GM21723 (cell line): ENCODE data around the gene ACADSB.

Experiments
- ATAC-seq: cut with Tn5 transposase; IDR thresholded peaks from one replicate; pipeline ENCODE4 v1.9.1; 2021; ENCODE audit warnings: mild to moderate bottlenecking, moderate library complexity; ENCODE audit not compliant: unreplicated experiment

Gene ACADSB

GRCh38 chr10:123093489-123093888 is 84.7 kb downstream of the ACADSB start:
- no peak for ATAC-seq

DNA sequence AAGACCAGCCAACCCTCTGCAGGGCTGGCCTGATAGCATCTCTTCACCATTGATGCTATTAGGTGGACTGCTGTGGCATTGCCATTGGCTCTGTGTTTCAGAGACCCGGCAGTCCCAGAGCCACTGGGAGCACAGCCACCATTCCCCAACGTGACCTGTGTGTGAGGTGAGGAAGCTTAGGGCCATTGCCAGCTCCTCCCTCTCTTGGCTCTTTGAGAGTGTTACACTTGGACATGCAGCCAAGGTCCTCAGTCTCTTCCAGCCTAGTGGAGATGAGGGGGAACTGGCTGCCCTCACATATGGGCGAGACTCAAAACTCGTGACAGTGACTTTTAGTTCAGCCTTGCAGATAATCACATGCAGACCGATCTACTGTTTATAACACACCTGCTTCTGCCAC is 87.6 kb downstream of the ACADSB start:
- no peak for ATAC-seq

DNA sequence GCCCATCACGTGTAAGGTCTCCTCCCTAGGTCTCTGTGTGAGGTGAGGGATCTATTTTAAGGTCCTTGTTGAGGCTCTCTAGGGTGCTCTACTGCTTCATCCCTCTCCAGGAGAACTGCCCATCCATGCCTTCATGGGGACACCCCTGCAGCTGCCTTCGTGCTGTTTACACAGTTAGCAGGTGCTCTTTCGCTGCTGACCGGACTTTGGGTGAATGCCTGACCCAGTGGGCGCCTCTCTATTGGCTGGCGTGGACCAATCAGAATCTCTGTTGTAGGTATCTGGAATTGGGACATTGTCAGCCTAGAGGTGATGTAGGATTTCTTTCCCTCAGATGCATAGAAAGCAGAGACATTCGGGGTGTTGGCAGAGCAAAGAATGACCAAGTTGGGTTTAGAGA is 88.2 kb downstream of the ACADSB start:
- ATAC-seq: no peak

DNA sequence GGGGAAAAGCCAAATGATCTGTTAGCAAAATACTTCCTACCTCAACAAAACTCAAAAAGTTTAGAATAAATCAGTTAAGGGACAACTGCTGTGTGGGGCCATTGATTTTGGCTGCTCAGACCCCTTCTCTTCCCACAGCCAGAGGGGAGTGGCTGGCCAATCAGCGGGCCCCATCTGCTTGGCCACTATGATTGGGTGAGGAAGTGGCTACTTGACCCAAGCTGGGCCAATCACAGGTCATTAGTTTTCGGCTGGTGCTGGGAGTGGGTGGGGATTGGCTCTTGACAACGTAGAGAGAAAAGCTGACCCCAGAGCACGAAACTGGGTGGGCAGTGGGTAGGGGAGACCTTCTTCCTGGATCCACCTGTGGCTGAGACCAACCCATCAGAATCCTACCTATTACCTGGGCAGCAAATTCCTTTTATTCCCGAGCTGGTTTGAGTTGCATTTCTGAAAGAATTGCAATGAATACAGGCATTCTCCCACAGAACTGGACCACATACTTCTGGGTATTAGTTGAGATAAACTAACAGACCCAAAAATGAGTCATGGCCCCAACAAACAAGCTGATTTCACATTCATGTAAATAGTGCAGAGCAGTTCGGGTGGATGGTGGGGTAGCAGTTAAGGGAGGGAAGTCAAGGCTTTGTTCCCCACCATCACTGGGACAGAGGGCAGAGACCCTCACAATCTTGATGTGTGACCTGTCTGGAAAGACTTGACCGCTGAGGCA is 91.4 kb downstream of the ACADSB start:
- ATAC-seq: no peak

GRCh38 chr10:123101872-123102271 is 93.1 kb downstream of the ACADSB start:
- ATAC-seq: no peak

DNA sequence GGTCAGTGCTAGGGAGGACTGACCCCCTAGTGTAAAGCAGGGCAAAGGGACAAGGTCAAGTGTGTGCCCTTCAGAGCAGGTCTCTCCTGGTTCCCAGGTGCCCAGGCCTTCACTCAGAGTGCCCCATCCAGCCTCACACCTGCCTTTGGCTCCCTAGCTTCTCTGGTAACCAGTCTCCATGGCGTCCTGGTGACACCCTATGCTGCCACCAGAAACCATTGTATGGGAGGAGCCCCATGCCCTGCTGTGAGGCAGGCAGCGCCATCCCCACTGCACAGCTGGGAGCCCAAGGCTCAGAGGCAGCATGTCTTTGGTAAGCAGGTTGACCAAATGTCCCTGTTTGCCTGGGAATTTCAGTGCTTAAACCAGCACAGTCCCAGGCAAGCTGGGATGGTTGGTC is 93.9 kb downstream of the ACADSB start:
- no peak for ATAC-seq

DNA sequence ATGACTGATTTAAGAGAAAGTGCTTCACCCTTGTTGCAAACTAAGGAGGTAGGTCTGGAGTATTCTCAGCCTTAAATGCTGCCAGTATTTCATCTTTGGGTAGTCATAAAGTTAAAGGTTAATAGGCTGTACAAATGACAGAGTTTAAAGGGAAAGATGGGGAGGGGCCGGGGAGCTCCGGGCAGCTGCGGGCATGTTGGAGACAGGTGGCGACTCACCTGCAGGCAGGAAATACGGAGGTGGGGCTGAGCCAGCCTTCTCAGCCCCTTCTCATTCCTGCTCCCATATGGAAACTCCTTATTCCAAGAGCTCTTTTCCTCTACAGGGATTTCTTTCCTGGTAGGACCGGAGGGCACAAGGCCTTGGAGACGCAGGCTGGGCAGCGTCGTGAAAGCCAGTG is 95.1 kb downstream of the ACADSB start:
- no peak for ATAC-seq
